Smooth muscle cell (in vitro differentiated cells): ENCODE results near the gene CCER1. TPM values are rescaled to one million over a fixed set of nuclear protein-coding genes. Genes with fewer than 3 reads are reported as not detected.

Experiments used
- DNase-seq: peaks from one replicate; lab custom pipeline; 2025; ENCODE audit not compliant: unreplicated experiment; lab: John Stamatoyannopoulos, UW
- H2AFZ ChIP-seq: fragments of 200-600 bp; sonication (generic); 2 replicates; pipeline ENCODE4 v1.6.0; 2016; ENCODE audit warnings: antibody characterized with exemption, low read depth, mild to moderate bottlenecking
- H3F3A ChIP-seq: fragments of 200-600 bp; sonication (generic); 2 replicates; pipeline ENCODE4 v1.6.0; 2017; ENCODE audit warnings: antibody characterized with exemption, low read depth
- H3K27ac ChIP-seq: fragments of 200-600 bp; sonication (generic); 2 replicates; pipeline ENCODE4 v1.5.1; 2016; ENCODE audit warnings: low read depth, mild to moderate bottlenecking
- H3K27me3 ChIP-seq: fragments of 200-600 bp; sonication (generic); 2 replicates; pipeline ENCODE4 v1.6.1; 2016; ENCODE audit warnings: low read depth, mild to moderate bottlenecking
- H3K36me3 ChIP-seq: fragments of 200-600 bp; sonication (generic); 2 replicates; pipeline ENCODE4 v1.5.1; 2016; ENCODE audit warnings: low read depth
- H3K4me1 ChIP-seq: fragments of 200-600 bp; sonication (generic); 2 replicates; pipeline ENCODE4 v1.5.1; 2016; ENCODE audit warnings: low read depth
- H3K4me2 ChIP-seq: fragments of 200-600 bp; sonication (generic); 2 replicates; pipeline ENCODE4 v1.6.0; 2016; ENCODE audit warnings: mild to moderate bottlenecking
- H3K4me3 ChIP-seq: fragments of 200-600 bp; sonication (generic); 2 replicates; pipeline ENCODE4 v1.5.1; 2016; ENCODE audit warnings: mild to moderate bottlenecking
- H3K79me2 ChIP-seq: fragments of 200-600 bp; sonication (generic); 2 replicates; pipeline ENCODE4 v1.6.0; 2016; ENCODE audit warnings: low read depth, mild to moderate bottlenecking
- H3K9ac ChIP-seq: fragments of 200-600 bp; sonication (generic); 2 replicates; pipeline ENCODE4 v1.6.0; 2016; ENCODE audit warnings: low read depth
- H3K9me3 ChIP-seq: fragments of 200-600 bp; sonication (generic); replicated peaks from 2 replicates; pipeline ENCODE4 v1.5.1; 2016; ENCODE audit warnings: low read depth
- H4K20me1 ChIP-seq: fragments of 200-600 bp; sonication (generic); 2 replicates; pipeline ENCODE4 v1.6.0; 2016; ENCODE audit warnings: low read depth
- CTCF ChIP-seq: fragments of 200-600 bp; sonication (generic); IDR thresholded peaks from 2 replicates; pipeline ENCODE4 v1.5.1; 2017; ENCODE audit warnings: borderline replicate concordance, mild to moderate bottlenecking, antibody characterized with exemption; ENCODE audit not compliant: insufficient read depth, poor library complexity, severe bottlenecking
- WGBS: methylation state at CpG from one replicate; pipeline ENCODE4 v1.1.7; 2016; ENCODE audit warnings: low lambda C conversion rate; 5-methylcytosine and 5-hydroxymethylcytosine counted together
- polyA plus RNA-seq: library from polyadenylated mRNA; unstranded; fragments of >200 nt; fragmentation: Nextera tagmentation; extraction: Ambion mirVana; gene quantifications from 2 replicates; pipeline ENCODE4 v1.2.1, GENCODE V29; 2016
- total RNA-seq: library from RNA; depleted of rRNA; stranded (reverse); fragments of >200 nt; gene quantifications from 2 replicates; pipeline ENCODE4 v1.2.3, GENCODE V29; 2014

The CCER1 gene
- total and polyA plus RNA-seq, 2 experiments from 2014 or later, result not detected

DNA sequence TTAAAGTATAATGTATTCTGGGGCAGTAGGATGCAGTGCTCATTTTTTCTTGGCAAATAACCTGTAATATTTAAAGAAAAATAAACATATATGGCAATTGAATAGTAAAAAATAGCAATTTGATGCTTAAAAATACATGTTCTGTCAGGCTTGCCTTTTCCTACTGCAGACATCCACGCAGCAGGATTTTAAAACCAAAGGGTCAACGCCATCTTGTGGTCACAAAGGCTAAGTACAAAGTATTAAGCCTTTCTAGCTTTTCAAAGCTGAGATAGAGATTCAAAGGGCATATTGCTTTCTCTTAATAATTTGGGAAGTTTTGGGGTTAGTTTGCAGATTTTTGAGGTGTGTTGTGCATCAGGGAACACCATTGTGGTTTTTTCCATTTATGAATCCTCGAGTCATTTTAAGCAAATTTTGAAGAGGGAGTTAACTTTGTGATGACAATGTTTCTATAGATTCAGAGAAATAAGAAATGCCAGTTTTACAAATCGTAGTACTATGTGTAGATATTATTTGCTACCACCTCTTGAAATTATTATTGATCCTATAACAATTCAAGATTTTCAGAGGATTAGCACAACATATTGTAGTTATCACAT, 4.7 kb upstream of the CCER1 start:
- no peaks in the 10 kb centered on the region for H3K79me2 ChIP-seq
- DNase-seq, result no peak
- H3K4me3 ChIP-seq, result no peak overlapping the region
- 2% methylated on average over 4 of the region's 4 CpGs for WGBS
- H4K20me1 ChIP-seq, result no peaks in the 10 kb centered on the region
- H3K27ac ChIP-seq, result no peak overlapping the region
- peak overlapping the region; percentile 63 for H3K4me2 ChIP-seq
- no peaks in the 10 kb centered on the region for H3K9me3 ChIP-seq
- H3K4me1 ChIP-seq, result no peaks in the 10 kb centered on the region
- TF ChIP-seq CTCF, result peak; percentile 70
- H3K9ac ChIP-seq, result no peak overlapping the region
- peak overlapping the region; percentile 22 for H2AFZ ChIP-seq
- no peaks in the 10 kb centered on the region for H3K27me3 ChIP-seq
- H3K36me3 ChIP-seq, result no peaks in the 10 kb centered on the region
- H3F3A ChIP-seq, result no peaks in the 10 kb centered on the region

GRCh38 chr12:90959032-90959431, 4.1 kb upstream of the CCER1 start:
- Histone ChIP-seq H3K27me3 (no peaks in the 10 kb centered on the region), H3K4me1 (no peaks in the 10 kb centered on the region), H3K79me2 (no peaks in the 10 kb centered on the region), H2AFZ (peak overlapping the region; percentile 68), H3K36me3 (no peaks in the 10 kb centered on the region), H4K20me1 (no peaks in the 10 kb centered on the region), H3K4me2 (peak overlapping the region; percentile 63), H3K9ac (no peak overlapping the region), H3F3A (no peaks in the 10 kb centered on the region), H3K4me3 (no peak overlapping the region), H3K27ac (no peak overlapping the region), H3K9me3 (no peaks in the 10 kb centered on the region)
- TF ChIP-seq CTCF, result peak; percentile 39
- 65% methylated on average over 4 of the region's 4 CpGs for WGBS
- no peak for DNase-seq

DNA sequence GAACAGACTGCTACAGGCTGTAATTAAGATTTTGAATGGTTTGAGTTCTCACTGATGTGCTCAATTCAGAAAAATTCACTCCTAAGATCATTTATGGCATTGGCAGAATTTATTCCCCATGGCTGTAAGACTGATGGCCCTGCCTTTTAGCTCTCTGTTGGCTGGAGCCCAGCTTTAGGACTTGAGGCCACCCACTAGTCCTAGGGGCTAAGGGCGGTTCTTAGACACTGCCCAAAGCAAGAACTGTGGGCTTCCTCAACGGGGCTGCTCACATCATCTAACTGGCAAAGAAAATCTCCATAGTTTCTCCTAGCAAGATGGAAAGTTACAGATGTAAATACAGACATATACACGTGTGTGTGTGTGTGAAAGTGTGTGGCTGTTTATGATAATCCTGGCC, 3.4 kb upstream of the CCER1 start:
- DNase-seq, result no peak
- no peak overlapping the region for H3K9ac ChIP-seq
- no peak overlapping the region for H3K4me3 ChIP-seq
- no peaks in the 10 kb centered on the region for H4K20me1 ChIP-seq
- no peak overlapping the region for H3K4me2 ChIP-seq
- no peaks in the 10 kb centered on the region for H3F3A ChIP-seq
- no peak overlapping the region for H3K27ac ChIP-seq
- H3K79me2 ChIP-seq, result no peaks in the 10 kb centered on the region
- TF ChIP-seq CTCF, result no peak
- H3K9me3 ChIP-seq, result no peaks in the 10 kb centered on the region
- H3K36me3 ChIP-seq, result no peaks in the 10 kb centered on the region
- H3K27me3 ChIP-seq, result no peaks in the 10 kb centered on the region
- 65% methylated on average over 3 of the region's 3 CpGs for WGBS
- H3K4me1 ChIP-seq, result no peaks in the 10 kb centered on the region
- peak overlapping the region; percentile 68 for H2AFZ ChIP-seq

- no peaks in the 10 kb centered on the region for H3K9me3 ChIP-seq
- H2AFZ ChIP-seq, result no peak overlapping the region
- WGBS, result 99% methylated on average over 25 of the region's 25 CpGs
- no peak overlapping the region for H3K4me2 ChIP-seq
- H3K4me3 ChIP-seq, result no peak overlapping the region
- DNase-seq, result no peak
- no peak overlapping the region for H3K9ac ChIP-seq
- no peaks in the 10 kb centered on the region for H3F3A ChIP-seq
- no peaks in the 10 kb centered on the region for H4K20me1 ChIP-seq
- H3K4me1 ChIP-seq, result no peaks in the 10 kb centered on the region
- TF ChIP-seq CTCF, result no peak
- H3K79me2 ChIP-seq, result no peaks in the 10 kb centered on the region
- H3K27me3 ChIP-seq, result no peaks in the 10 kb centered on the region
- no peak overlapping the region for H3K27ac ChIP-seq
- no peaks in the 10 kb centered on the region for H3K36me3 ChIP-seq
Observed at GRCh38 chr12:90954428-90954827, 548 bp downstream of the CCER1 start.
